RWPE2 (cell line): ENCODE results near the gene PTPRN2.

Experiments used
- ATAC-seq: fragments of 200-7000 bp; cut with Tn5 transposase; 3 replicates; pipeline ENCODE4 v1.9.1; 2021; ENCODE audit warnings: low read depth
- DNase-seq: peaks from one replicate; pipeline ENCODE4 v3.0.0-alpha.2; 2020; ENCODE audit warnings: low spot score
- H3K27ac ChIP-seq: fragments of 450-650 bp; 2 replicates; pipeline ENCODE4 v1.5.1; 2017; ENCODE audit warnings: mild to moderate bottlenecking; ENCODE audit not compliant: poor library complexity, severe bottlenecking
- H3K27me3 ChIP-seq: fragments of 250-450 bp; sonication (Bioruptor Pico); 2 replicates; pipeline ENCODE4 v1.5.1; 2021; ENCODE audit warnings: mild to moderate bottlenecking, moderate library complexity; ENCODE audit not compliant: insufficient read depth, poor library complexity, severe bottlenecking
- H3K36me3 ChIP-seq: fragments of 250-450 bp; sonication (Bioruptor Pico); 2 replicates; pipeline ENCODE4 v1.5.1; 2020; ENCODE audit warnings: low read depth, mild to moderate bottlenecking, moderate library complexity
- H3K4me1 ChIP-seq: fragments of 250-450 bp; sonication (Bioruptor Pico); 2 replicates; pipeline ENCODE4 v1.5.1; 2021; ENCODE audit warnings: mild to moderate bottlenecking, moderate library complexity; ENCODE audit not compliant: insufficient read depth, poor library complexity, severe bottlenecking
- H3K4me3 ChIP-seq: fragments of 250-450 bp; sonication (Bioruptor Pico); 2 replicates; pipeline ENCODE4 v1.5.1; 2021; ENCODE audit warnings: mild to moderate bottlenecking, moderate library complexity; ENCODE audit not compliant: severe bottlenecking
- H3K9me3 ChIP-seq: fragments of 250-450 bp; sonication (Bioruptor Pico); 2 replicates; pipeline ENCODE4 v1.5.1; 2021; ENCODE audit warnings: mild to moderate bottlenecking, moderate library complexity; ENCODE audit not compliant: severe bottlenecking
- CTCF ChIP-seq: fragments of 450-650 bp; IDR thresholded peaks from one replicate; pipeline ENCODE4 v1.5.1; 2017; ENCODE audit warnings: mild to moderate bottlenecking, moderate library complexity; ENCODE audit not compliant: poor library complexity, severe bottlenecking

The PTPRN2 gene

GRCh38 chr7:158501393-158502067 is 86.1 kb downstream of the PTPRN2 start:
- TF ChIP-seq CTCF, result no peak
- no peaks in the 10 kb centered on the region for H3K4me1 ChIP-seq
- no peaks in the 10 kb centered on the region for H3K9me3 ChIP-seq
- no peaks in the 10 kb centered on the region for H3K36me3 ChIP-seq
- H3K27ac ChIP-seq, result no peak overlapping the region
- no peak for ATAC-seq
- H3K27me3 ChIP-seq, result no peaks in the 10 kb centered on the region
- H3K4me3 ChIP-seq, result no peak overlapping the region
- no peak for DNase-seq

GRCh38 chr7:158500651-158501052 is 87.0 kb downstream of the PTPRN2 start:
- Histone ChIP-seq H3K4me1 (no peaks in the 10 kb centered on the region), H3K9me3 (no peaks in the 10 kb centered on the region), H3K27me3 (no peaks in the 10 kb centered on the region), H3K36me3 (no peaks in the 10 kb centered on the region), H3K27ac (no peak overlapping the region), H3K4me3 (no peak overlapping the region)
- TF ChIP-seq CTCF, result no peak
- DNase-seq, result no peak
- ATAC-seq, result no peak

- no peak overlapping the region for H3K4me3 ChIP-seq
- no peak for DNase-seq
- no peaks in the 10 kb centered on the region for H3K27me3 ChIP-seq
- no peak for TF ChIP-seq CTCF
- no peaks in the 10 kb centered on the region for H3K36me3 ChIP-seq
- no peaks in the 10 kb centered on the region for H3K9me3 ChIP-seq
- no peaks in the 10 kb centered on the region for H3K4me1 ChIP-seq
- no peak for ATAC-seq
- no peak overlapping the region for H3K27ac ChIP-seq
Observed at GRCh38 chr7:158499082-158499455, 88.6 kb downstream of the PTPRN2 start.

DNA sequence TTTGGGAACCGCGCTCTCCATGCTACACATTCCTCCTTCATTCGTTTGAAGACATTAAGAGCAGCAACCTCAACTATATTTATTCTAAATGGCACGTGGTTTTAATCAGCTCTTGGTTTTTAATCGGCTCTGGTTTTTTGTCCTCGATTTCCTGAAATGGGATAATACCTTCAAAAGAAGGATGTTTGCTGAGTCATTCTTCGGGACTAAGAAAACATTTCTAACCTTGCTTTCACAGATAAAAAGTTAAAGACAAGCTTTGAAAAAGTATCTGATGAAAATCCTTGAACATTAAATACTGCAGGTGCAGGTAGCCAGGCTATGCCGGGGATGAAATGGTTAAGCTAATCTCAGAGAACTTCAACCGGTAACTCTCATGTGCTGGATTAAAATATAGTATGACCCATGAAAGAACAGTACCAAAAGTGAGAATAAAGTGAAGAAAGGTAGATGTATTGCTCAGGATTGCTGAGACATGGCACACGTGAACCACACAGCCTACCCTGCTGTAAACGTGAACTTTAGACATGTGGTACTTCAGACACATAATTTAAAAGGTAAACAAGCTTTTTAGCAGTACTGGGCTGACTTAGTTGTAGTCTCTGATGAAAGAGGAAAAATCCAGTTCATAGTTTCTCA is 89.1 kb downstream of the PTPRN2 start:
- DNase-seq (no peak), ATAC-seq (no peak)
- Histone ChIP-seq H3K9me3 (no peaks in the 10 kb centered on the region), H3K4me3 (no peak overlapping the region), H3K27me3 (no peaks in the 10 kb centered on the region), H3K27ac (no peak overlapping the region), H3K4me1 (no peaks in the 10 kb centered on the region), H3K36me3 (no peaks in the 10 kb centered on the region)
- TF ChIP-seq CTCF, result no peak

DNA sequence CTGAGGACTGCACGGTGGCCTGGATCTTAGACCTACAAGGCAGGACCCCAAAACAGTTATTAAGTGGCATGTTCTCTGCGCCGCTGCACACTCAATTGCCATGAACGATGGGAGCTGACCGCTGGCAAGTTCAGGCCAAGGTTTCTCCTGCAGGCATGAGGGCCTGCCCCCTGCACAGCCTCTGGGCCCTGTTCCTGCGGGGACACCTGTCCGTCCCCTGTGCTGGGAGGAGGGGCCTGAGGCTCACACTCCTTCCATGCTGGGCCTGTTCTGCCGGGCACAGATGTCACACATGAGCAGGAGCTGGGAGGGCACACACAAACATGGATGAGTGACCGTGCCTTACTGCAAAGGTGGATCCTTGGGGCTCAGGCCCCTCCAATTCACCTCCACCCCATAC is 90.0 kb downstream of the PTPRN2 start:
- Histone ChIP-seq H3K27me3 (no peaks in the 10 kb centered on the region), H3K4me1 (no peaks in the 10 kb centered on the region), H3K27ac (no peak overlapping the region), H3K36me3 (no peaks in the 10 kb centered on the region), H3K4me3 (no peak overlapping the region), H3K9me3 (no peaks in the 10 kb centered on the region)
- no peak for ATAC-seq
- no peak for TF ChIP-seq CTCF
- DNase-seq, result no peak
